H9 (cell line): ENCODE results near the gene GRIA2. TPM values are rescaled to one million over a fixed set of nuclear protein-coding genes. Genes with fewer than 3 reads are reported as not detected.
A peak's percentile ranks its signal among the peaks of the same experiment; 100 is the strongest.

ENCODE experiments used
- DNase-seq: peaks from one replicate; pipeline ENCODE4 v3.0.0-alpha.2; 2017
- H2AFZ ChIP-seq: one replicate; pipeline ENCODE4 v1.6.1; 2013; ENCODE audit warnings: mild to moderate bottlenecking, low read length, control low read depth, moderate library complexity
- H2AK5ac ChIP-seq: 2 replicates; pipeline ENCODE4 v1.6.1; 2013; ENCODE audit warnings: low read length, control low read depth, mixed read lengths; ENCODE audit not compliant: insufficient read length
- H2BK120ac ChIP-seq: one replicate; pipeline ENCODE4 v1.6.1; 2013; ENCODE audit warnings: low read depth, mild to moderate bottlenecking, low read length, control low read depth, inconsistent platforms; ENCODE audit not compliant: poor library complexity, severe bottlenecking
- H2BK12ac ChIP-seq: 2 replicates; pipeline ENCODE4 v1.6.1; 2013; ENCODE audit warnings: low read length, control low read depth, mixed read lengths, low read depth; ENCODE audit not compliant: insufficient read length
- H2BK15ac ChIP-seq: 2 replicates; pipeline ENCODE4 v1.6.1; 2013; ENCODE audit warnings: low read depth, low read length, control low read depth
- H2BK20ac ChIP-seq: one replicate; pipeline ENCODE4 v1.6.1; 2013; ENCODE audit warnings: low read depth, mild to moderate bottlenecking, low read length, control low read depth, inconsistent platforms; ENCODE audit not compliant: poor library complexity, severe bottlenecking
- H2BK5ac ChIP-seq: 2 replicates; pipeline ENCODE4 v1.6.1; 2013; ENCODE audit warnings: low read length, control low read depth, mixed read lengths; ENCODE audit not compliant: insufficient read length
- H3K14ac ChIP-seq: 2 replicates; pipeline ENCODE4 v1.6.1; 2013; ENCODE audit warnings: low read length, control low read depth; ENCODE audit not compliant: insufficient read depth
- H3K18ac ChIP-seq: 2 replicates; pipeline ENCODE4 v1.6.1; 2013; ENCODE audit warnings: low read depth, mild to moderate bottlenecking, mixed read lengths, low read length, control low read depth; ENCODE audit not compliant: insufficient read length
- H3K23ac ChIP-seq: 2 replicates; pipeline ENCODE4 v1.6.1; 2013; ENCODE audit warnings: low read length, control low read depth, mixed read lengths, low read depth; ENCODE audit not compliant: insufficient read length
- H3K23me2 ChIP-seq: 2 replicates; pipeline ENCODE4 v1.6.1; 2013; ENCODE audit warnings: low read depth, mild to moderate bottlenecking, mixed read lengths, low read length, control low read depth; ENCODE audit not compliant: insufficient read length, poor library complexity, severe bottlenecking
- H3K27ac ChIP-seq: 2 replicates; pipeline ENCODE4 v1.5.1; 2013; ENCODE audit warnings: low read length, control low read depth, mixed read lengths, low read depth; ENCODE audit not compliant: insufficient read length
- H3K27me3 ChIP-seq: 2 replicates; pipeline ENCODE4 v1.6.1; 2013; ENCODE audit warnings: low read length, control low read depth, inconsistent platforms; ENCODE audit not compliant: insufficient read depth
- H3K4ac ChIP-seq: 2 replicates; pipeline ENCODE4 v1.6.1; 2013; ENCODE audit warnings: low read depth, mild to moderate bottlenecking, control low read depth, inconsistent platforms, low read length, moderate library complexity
- H3K4me1 ChIP-seq: 2 replicates; pipeline ENCODE4 v1.6.1; 2013; ENCODE audit warnings: low read length, control low read depth, inconsistent platforms; ENCODE audit not compliant: insufficient read depth
- H3K4me2 ChIP-seq: 2 replicates; pipeline ENCODE4 v1.6.1; 2013; ENCODE audit warnings: low read length, control low read depth, mixed read lengths; ENCODE audit not compliant: insufficient read length, insufficient read depth
- H3K56ac ChIP-seq: 2 replicates; pipeline ENCODE4 v1.6.1; 2013; ENCODE audit warnings: low read depth, mild to moderate bottlenecking, mixed read lengths, low read length, control low read depth; ENCODE audit not compliant: insufficient read length
- H3K79me1 ChIP-seq: 2 replicates; pipeline ENCODE4 v1.6.1; 2013; ENCODE audit warnings: low read depth, mild to moderate bottlenecking, moderate library complexity, low read length, control low read depth, inconsistent platforms; ENCODE audit not compliant: insufficient read depth, poor library complexity, severe bottlenecking
- H3K79me2 ChIP-seq: 2 replicates; pipeline ENCODE4 v1.6.1; 2013; ENCODE audit warnings: low read length, control low read depth, inconsistent platforms; ENCODE audit not compliant: insufficient read depth
- H3K9ac ChIP-seq: 2 replicates; pipeline ENCODE4 v1.6.1; 2013; ENCODE audit warnings: low read length, control low read depth, mixed read lengths; ENCODE audit not compliant: insufficient read length; ENCODE audit errors: extremely low read depth
- H3K9me3 ChIP-seq: one replicate; pipeline ENCODE4 v1.6.1; 2013; ENCODE audit warnings: low read depth, low read length, inconsistent platforms; ENCODE audit not compliant: control insufficient read depth
- H3T11ph ChIP-seq: one replicate; pipeline ENCODE4 v1.6.1; 2013; ENCODE audit warnings: mild to moderate bottlenecking, low read length, control low read depth, inconsistent platforms
- H4K20me1 ChIP-seq: one replicate; pipeline ENCODE4 v1.6.1; 2013; ENCODE audit not compliant: control insufficient read depth, insufficient read length, insufficient read depth
- H4K5ac ChIP-seq: 2 replicates; pipeline ENCODE4 v1.6.1; 2013; ENCODE audit warnings: low read depth, mild to moderate bottlenecking, mixed read lengths, low read length, control low read depth; ENCODE audit not compliant: insufficient read length
- H4K8ac ChIP-seq: replicated peaks from 2 replicates; pipeline ENCODE4 v1.6.1; 2013; ENCODE audit warnings: low read length, control low read depth, mixed read lengths, low read depth; ENCODE audit not compliant: insufficient read length
- H4K91ac ChIP-seq: 2 replicates; pipeline ENCODE4 v1.6.1; 2013; ENCODE audit warnings: low read depth, mild to moderate bottlenecking, moderate library complexity, mixed read lengths, low read length, control low read depth; ENCODE audit not compliant: insufficient read length
- H3K27ac Mint-ChIP-seq, 3 experiments: 2 replicates in 2 of 3; 3 replicates in 1 of 3; pipeline ENCODE4 v1.8.0; 2020 to 2021; ENCODE audit warnings: mixed read lengths in 3 of 3, mild to moderate bottlenecking in 1 of 3, moderate library complexity in 1 of 3
- H3K27me3 Mint-ChIP-seq: 2 replicates; pipeline ENCODE4 v1.8.0; 2021; ENCODE audit warnings: low read depth, mild to moderate bottlenecking, moderate library complexity, mixed read lengths
- H3K36me3 Mint-ChIP-seq, 3 experiments: 2 replicates in 2 of 3; 3 replicates in 1 of 3; pipeline ENCODE4 v1.8.0; 2020 to 2021; ENCODE audit warnings: low read depth in 3 of 3, mixed read lengths in 3 of 3; ENCODE audit not compliant: insufficient read depth in 1 of 3
- H3K4me1 Mint-ChIP-seq, 2 experiments: 2 replicates each; pipeline ENCODE4 v1.8.0; 2020; ENCODE audit warnings: mixed read lengths in 2 of 2
- H3K4me3 Mint-ChIP-seq, 2 experiments: 2 replicates in 1 of 2; 3 replicates in 1 of 2; pipeline ENCODE4 v1.8.0; 2020 to 2021; ENCODE audit warnings: mild to moderate bottlenecking in 2 of 2, mixed read lengths in 2 of 2, moderate library complexity in 1 of 2
- H3K9me3 Mint-ChIP-seq, 2 experiments: 2 replicates in 1 of 2; 3 replicates in 1 of 2; pipeline ENCODE4 v1.8.0; 2020; ENCODE audit warnings: mild to moderate bottlenecking in 2 of 2, mixed read lengths in 2 of 2, moderate library complexity in 1 of 2
- CTCF ChIP-seq: fragments of 200-600 bp; sonication (generic); conservative IDR thresholded peaks from 3 replicates; pipeline ENCODE4 v1.8.0; 2021; ENCODE audit warnings: antibody characterized with exemption, mild to moderate bottlenecking
- WGBS: extraction: QIAGEN DNeasy Blood & Tissue Kit; methylation state at CpG from one replicate; pipeline ENCODE4 v1.1.7; 2013; ENCODE audit warnings: missing lambda C conversion rate, low lambda C conversion rate, mixed read lengths; ENCODE audit not compliant: insufficient read length; ENCODE audit errors: extremely low coverage; 5-methylcytosine and 5-hydroxymethylcytosine counted together
- total RNA-seq: library from RNA; stranded (reverse); gene quantifications from 2 replicates; pipeline ENCODE4 v1.2.1, GENCODE V29; 2021

The GRIA2 gene
- total RNA-seq, 1 experiment from 2014 or later = not detected

- H3K23me2 ChIP-seq = no peaks in the 10 kb centered on the region
- H2BK20ac ChIP-seq = no peak overlapping the region
- no peak overlapping the region for H2BK15ac ChIP-seq
- TF ChIP-seq CTCF = no peak
- H2AFZ ChIP-seq = no peak overlapping the region
- no peak overlapping the region for H3K23ac ChIP-seq
- no peaks in the 10 kb centered on the region for H3K79me2 ChIP-seq
- H3K9me3 Mint-ChIP-seq = peaks cover 7% of the 10 kb centered on the region in 2 experiments; a peak in 2 of 5 replicates
- H3K4ac ChIP-seq = no peak overlapping the region
- H4K8ac ChIP-seq = no peak overlapping the region
- no peaks in the 10 kb centered on the region for H3K27me3 Mint-ChIP-seq
- no peak overlapping the region for H4K5ac ChIP-seq
- H3K4me2 ChIP-seq = no peak overlapping the region
- H4K91ac ChIP-seq = no peak overlapping the region
- no peaks in the 10 kb centered on the region for H3K79me1 ChIP-seq
- no peak overlapping the region for H3K4me3 Mint-ChIP-seq
- H3K4me1 Mint-ChIP-seq = peaks cover 0 to 3% of the 10 kb centered on the region in 2 experiments; a peak in 1 of 4 replicates
- H3K36me3 Mint-ChIP-seq = peaks cover 0 to 2% (median 0%) of the 10 kb centered on the region in 3 experiments; a peak in 1 of 7 replicates
- H2BK12ac ChIP-seq = no peak overlapping the region
- H2BK5ac ChIP-seq = no peak overlapping the region
- H3K18ac ChIP-seq = no peak overlapping the region
- H3K27ac Mint-ChIP-seq = no peak overlapping the region
- no peak overlapping the region for H2BK120ac ChIP-seq
- H3K14ac ChIP-seq = no peak overlapping the region
- no peak overlapping the region for H3T11ph ChIP-seq
- H3K4me1 ChIP-seq = no peaks in the 10 kb centered on the region; the same call in 1 of the 2 replicates
- no peak overlapping the region for H3K9ac ChIP-seq
- H3K27ac ChIP-seq = no peak overlapping the region
- no peak overlapping the region for H2AK5ac ChIP-seq
- H3K56ac ChIP-seq = no peak overlapping the region
- no peaks in the 10 kb centered on the region for H3K27me3 ChIP-seq
- no peaks in the 10 kb centered on the region for H3K9me3 ChIP-seq
- DNase-seq = peak; percentile 25
- no CpG with 5 or more reads among the region's 2 CpGs for WGBS
- H4K20me1 ChIP-seq = no peaks in the 10 kb centered on the region
Measured at GRCh38 chr4:157265281-157265680, 44.8 kb downstream of the GRIA2 start.
